H1 (cell line): ENCODE results near the gene LAMA4. TPM values are rescaled to one million over a fixed set of nuclear protein-coding genes. Genes with fewer than 3 reads are reported as not detected.

ENCODE experiments used
- CBX5 ChIP-seq: fragments of 300-800, 300-1000 bp; sonication (generic); IDR thresholded peaks from 2 replicates; pipeline ENCODE4 v1.7.1; 2016; ENCODE audit warnings: antibody characterized with exemption, low read length, low read depth
- POLR2A ChIP-seq, 2 experiments: IDR thresholded peaks; 1 replicate in 1 of 2; 2 replicates in 1 of 2; pipeline ENCODE4 v1.6.1; 2011; ENCODE audit warnings: low read depth in 2 of 2, low read length in 2 of 2, mild to moderate bottlenecking in 2 of 2; ENCODE audit errors: control extremely low read depth in 1 of 2
- RBBP5 ChIP-seq: IDR thresholded peaks from 2 replicates; pipeline ENCODE4 v1.7.1; 2012; ENCODE audit warnings: low read depth, mild to moderate bottlenecking, inconsistent platforms, low read length, moderate library complexity, borderline replicate concordance
- SAP30 ChIP-seq: fragments of 300-600 bp; sonication (generic); IDR thresholded peaks from 2 replicates; pipeline ENCODE4 v1.7.1; 2012; ENCODE audit warnings: low read length, moderate library complexity, mild to moderate bottlenecking, inconsistent platforms; ENCODE audit not compliant: insufficient read depth, insufficient replicate concordance
- polyA plus RNA-seq, 7 experiments: library from polyadenylated mRNA; depleted of rRNA in 3 of 7; stranded (reverse) in 5 of 7; unstranded in 2 of 7; fragments of >200 nt in 5 of 7; fragments of 200-250 nt in 2 of 7; gene quantifications; 1 replicate in 5 of 7; 2 replicates in 1 of 7; 4 replicates in 1 of 7; pipeline versions ENCODE4 v1.2.1 to v1.2.3, GENCODE V29; 2011 to 2013; ENCODE audit warnings: missing spikeins in 2 of 7, mixed read lengths in 2 of 7
- total RNA-seq: library from RNA; stranded (reverse); fragmentation: NEBNext Ultra II Directional; extraction: Animal tissue kit (Norgen Biotek cat#: 25700); gene quantifications from 2 replicates; pipeline ENCODE4 v1.2.1, GENCODE V29; 2021
- TF ChIP-seq, protein P1 (sequence below): IDR thresholded peaks from 2 replicates; pipeline ENCODE4 v1.6.1; 2011; ENCODE audit warnings: low read depth, mild to moderate bottlenecking, low read length; ENCODE audit not compliant: insufficient read depth

Gene LAMA4
- total and polyA plus RNA-seq, 2 of the 8 experiments (the other 6 are each of a cell fraction or from before 2014, with no cell fraction given) = 0.95 to 1.5 TPM

DNA sequence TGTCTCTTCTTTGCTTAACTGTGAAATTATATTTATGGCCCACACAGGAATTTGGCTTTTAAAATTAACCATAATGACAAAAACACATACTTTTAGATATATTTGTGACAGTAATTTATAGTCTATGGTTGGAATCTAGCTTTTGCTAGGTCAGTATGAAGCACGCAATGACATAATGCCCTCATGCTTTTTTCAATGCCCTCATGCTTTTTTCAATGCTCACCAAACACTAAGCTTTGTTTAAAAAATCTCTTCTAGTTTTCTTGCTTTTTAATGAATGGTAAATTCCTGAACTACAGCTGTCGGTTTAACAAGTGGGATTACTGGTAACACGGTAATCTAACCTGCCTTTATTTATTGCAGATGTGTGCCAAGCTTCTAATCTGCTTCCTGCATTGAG, 187.8 kb downstream of the LAMA4 start (continued):
- TF ChIP-seq, protein P1, sequence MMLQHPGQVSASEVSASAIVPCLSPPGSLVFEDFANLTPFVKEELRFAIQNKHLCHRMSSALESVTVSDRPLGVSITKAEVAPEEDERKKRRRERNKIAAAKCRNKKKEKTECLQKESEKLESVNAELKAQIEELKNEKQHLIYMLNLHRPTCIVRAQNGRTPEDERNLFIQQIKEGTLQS = no peak
- TF ChIP-seq POLR2A (IDR thresholded peaks at IDR 0.05; ENCODE audit: control extremely low read depth in 1 of 2, low read depth in 2 of 2, low read length in 2 of 2) (no peak), RBBP5 (no peak), CBX5 (no peak), SAP30 (no peak)
